Neural cell (in vitro differentiated cells): Measurements from ENCODE around the gene SAYSD1. TPM values are rescaled to one million over a fixed set of nuclear protein-coding genes. Genes with fewer than 3 reads are reported as not detected.

ENCODE experiments used
- H2AFZ ChIP-seq: fragments of 200-600, 300-800 bp; sonication (generic), shearing (Covaris generic); 2 replicates; pipeline ENCODE4 v1.6.0; 2014; ENCODE audit warnings: low read depth, mild to moderate bottlenecking, antibody characterized with exemption, low read length, moderate library complexity
- H3F3A ChIP-seq: fragments of 200-600 bp; shearing (Covaris generic); 2 replicates; pipeline ENCODE4 v1.6.1; 2016; ENCODE audit warnings: mild to moderate bottlenecking, moderate library complexity, mixed read lengths, antibody characterized with exemption, low read length; ENCODE audit not compliant: insufficient read depth, poor library complexity, severe bottlenecking
- H3K27ac ChIP-seq: fragments of 200-600, 300-800 bp; sonication (generic), shearing (Covaris generic); 2 replicates; pipeline ENCODE4 v1.5.1; 2014; ENCODE audit warnings: mild to moderate bottlenecking, low read length, moderate library complexity
- H3K27me3 ChIP-seq: fragments of 300-800, 200-600 bp; sonication (generic), shearing (Covaris generic); 2 replicates; pipeline ENCODE4 v1.6.0; 2014; ENCODE audit warnings: mild to moderate bottlenecking, low read depth, low read length, moderate library complexity; ENCODE audit not compliant: insufficient read depth
- H3K36me3 ChIP-seq: fragments of 300-800, 200-600 bp; sonication (generic), shearing (Covaris generic); 2 replicates; pipeline ENCODE4 v1.5.1; 2014; ENCODE audit warnings: mild to moderate bottlenecking, antibody characterized with exemption, low read length, moderate library complexity; ENCODE audit not compliant: insufficient read depth
- H3K4me2 ChIP-seq: fragments of 300-800, 200-600 bp; sonication (generic), shearing (Covaris generic); 2 replicates; pipeline ENCODE4 v1.6.0; 2014; ENCODE audit warnings: mild to moderate bottlenecking, low read length
- H3K4me3 ChIP-seq: fragments of 300-800, 200-600 bp; sonication (generic), shearing (Covaris generic); 2 replicates; pipeline ENCODE4 v1.5.1; 2014; ENCODE audit warnings: mild to moderate bottlenecking, low read length, moderate library complexity
- H3K79me2 ChIP-seq: fragments of 200-600 bp; shearing (Covaris generic); replicated peaks from 2 replicates; pipeline ENCODE4 v1.6.0; 2014; ENCODE audit warnings: mild to moderate bottlenecking, low read length, moderate library complexity; ENCODE audit not compliant: insufficient read depth
- H3K9ac ChIP-seq: fragments of 300-800, 200-600 bp; sonication (generic), shearing (Covaris generic); 2 replicates; pipeline ENCODE4 v1.6.1; 2016; ENCODE audit warnings: mild to moderate bottlenecking, low read length, mixed read lengths
- H3K9me2 ChIP-seq: fragments of 200-600 bp; shearing (Covaris generic); 2 replicates; pipeline ENCODE4 v1.6.1; 2016; ENCODE audit warnings: mild to moderate bottlenecking, low read length, mixed read lengths; ENCODE audit not compliant: insufficient read depth
- H3K9me3 ChIP-seq: fragments of 200-600, 300-800 bp; sonication (generic), shearing (Covaris generic); 2 replicates; pipeline ENCODE4 v1.6.1; 2016; ENCODE audit warnings: mild to moderate bottlenecking, mixed run types, low read length, moderate library complexity, mixed read lengths
- H4K20me1 ChIP-seq: fragments of 200-600 bp; shearing (Covaris generic); 2 replicates; pipeline ENCODE4 v1.6.1; 2016; ENCODE audit warnings: mild to moderate bottlenecking, mixed run types; ENCODE audit not compliant: insufficient read depth
- EP300 ChIP-seq: fragments of 450-650 bp; conservative IDR thresholded peaks from 2 replicates; pipeline ENCODE4 v1.6.1; 2014; ENCODE audit warnings: antibody characterized with exemption, mild to moderate bottlenecking, moderate library complexity; ENCODE audit not compliant: poor library complexity, severe bottlenecking
- EZH2 ChIP-seq: fragments of 200-600, 300-800 bp; shearing (Covaris generic), sonication (generic); IDR thresholded peaks from 2 replicates; pipeline ENCODE4 v1.6.1; 2014; ENCODE audit warnings: antibody characterized with exemption, low read length, borderline replicate concordance, mild to moderate bottlenecking; ENCODE audit not compliant: insufficient read depth, poor library complexity, severe bottlenecking
- MXI1 ChIP-seq: fragments of 450-650 bp; conservative IDR thresholded peaks from 2 replicates; pipeline ENCODE4 v1.6.1; 2014; ENCODE audit warnings: antibody characterized with exemption, mild to moderate bottlenecking; ENCODE audit not compliant: poor library complexity, severe bottlenecking
- POLR2AphosphoS5 ChIP-seq: IDR thresholded peaks from 2 replicates; pipeline ENCODE4 v1.6.1; 2012
- RAD21 ChIP-seq: fragments of 450-650 bp; conservative IDR thresholded peaks from 2 replicates; pipeline ENCODE4 v1.6.1; 2014; ENCODE audit warnings: antibody characterized with exemption, mild to moderate bottlenecking, moderate library complexity
- SMC3 ChIP-seq: fragments of 450-650 bp; conservative IDR thresholded peaks from 2 replicates; pipeline ENCODE4 v1.6.1; 2014; ENCODE audit warnings: antibody characterized with exemption, mild to moderate bottlenecking, moderate library complexity; ENCODE audit not compliant: poor library complexity
- TAF1 ChIP-seq: IDR thresholded peaks from 2 replicates; pipeline ENCODE4 v1.6.1; 2012; ENCODE audit warnings: low read depth
- polyA plus RNA-seq: library from polyadenylated mRNA; depleted of rRNA; stranded (reverse); fragments of >200 nt; gene quantifications from 2 replicates; pipeline ENCODE4 v1.2.3, GENCODE V29; 2014
- TF ChIP-seq, protein P1 (sequence below): fragments of 450-650 bp; IDR thresholded peaks from 2 replicates; pipeline ENCODE4 v1.5.1; 2014; ENCODE audit warnings: antibody characterized with exemption, mild to moderate bottlenecking, moderate library complexity; ENCODE audit not compliant: poor library complexity, severe bottlenecking
- TF ChIP-seq, protein P2 (sequence below): IDR thresholded peaks from 2 replicates; pipeline ENCODE4 v1.6.1; 2012; ENCODE audit warnings: borderline replicate concordance

Gene SAYSD1
- polyA plus RNA-seq, 1 donor from 2014 or later = 40.5 TPM

GRCh38 chr6:39087197-39087596, 27.8 kb downstream of the SAYSD1 start:
- H3F3A ChIP-seq = no peaks in the 10 kb centered on the region
- no peaks in the 10 kb centered on the region for H3K9me3 ChIP-seq
- H3K79me2 ChIP-seq = no peaks in the 10 kb centered on the region
- H4K20me1 ChIP-seq = no peaks in the 10 kb centered on the region
- no peak overlapping the region for H2AFZ ChIP-seq
- no peak for TF ChIP-seq SMC3
- TF ChIP-seq, protein P1, sequence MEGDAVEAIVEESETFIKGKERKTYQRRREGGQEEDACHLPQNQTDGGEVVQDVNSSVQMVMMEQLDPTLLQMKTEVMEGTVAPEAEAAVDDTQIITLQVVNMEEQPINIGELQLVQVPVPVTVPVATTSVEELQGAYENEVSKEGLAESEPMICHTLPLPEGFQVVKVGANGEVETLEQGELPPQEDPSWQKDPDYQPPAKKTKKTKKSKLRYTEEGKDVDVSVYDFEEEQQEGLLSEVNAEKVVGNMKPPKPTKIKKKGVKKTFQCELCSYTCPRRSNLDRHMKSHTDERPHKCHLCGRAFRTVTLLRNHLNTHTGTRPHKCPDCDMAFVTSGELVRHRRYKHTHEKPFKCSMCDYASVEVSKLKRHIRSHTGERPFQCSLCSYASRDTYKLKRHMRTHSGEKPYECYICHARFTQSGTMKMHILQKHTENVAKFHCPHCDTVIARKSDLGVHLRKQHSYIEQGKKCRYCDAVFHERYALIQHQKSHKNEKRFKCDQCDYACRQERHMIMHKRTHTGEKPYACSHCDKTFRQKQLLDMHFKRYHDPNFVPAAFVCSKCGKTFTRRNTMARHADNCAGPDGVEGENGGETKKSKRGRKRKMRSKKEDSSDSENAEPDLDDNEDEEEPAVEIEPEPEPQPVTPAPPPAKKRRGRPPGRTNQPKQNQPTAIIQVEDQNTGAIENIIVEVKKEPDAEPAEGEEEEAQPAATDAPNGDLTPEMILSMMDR = no peak
- TF ChIP-seq MXI1 = no peak
- no peak for TF ChIP-seq POLR2AphosphoS5
- no peak for TF ChIP-seq EZH2
- no peak for TF ChIP-seq EP300
- H3K4me2 ChIP-seq = no peak overlapping the region
- no peak overlapping the region for H3K4me3 ChIP-seq
- no peaks in the 10 kb centered on the region for H3K36me3 ChIP-seq
- no peaks in the 10 kb centered on the region for H3K9me2 ChIP-seq
- H3K27ac ChIP-seq = no peak overlapping the region
- no peak overlapping the region for H3K9ac ChIP-seq
- no peaks in the 10 kb centered on the region for H3K27me3 ChIP-seq

- no peak overlapping the region for H3K4me2 ChIP-seq
- no peak overlapping the region for H2AFZ ChIP-seq
- no peaks in the 10 kb centered on the region for H3K9me2 ChIP-seq
- H3K4me3 ChIP-seq = no peak overlapping the region
- H4K20me1 ChIP-seq = no peaks in the 10 kb centered on the region
- no peaks in the 10 kb centered on the region for H3F3A ChIP-seq
- no peak overlapping the region for H3K9ac ChIP-seq
- no peaks in the 10 kb centered on the region for H3K9me3 ChIP-seq
- no peak for TF ChIP-seq EZH2
- no peak for TF ChIP-seq MXI1
- TF ChIP-seq RAD21 = no peak
- no peak for TF ChIP-seq TAF1
- no peak for TF ChIP-seq POLR2AphosphoS5
- no peak for TF ChIP-seq EP300
- TF ChIP-seq, protein P1 = no peak
- no peak for TF ChIP-seq SMC3
- TF ChIP-seq, protein P2, sequence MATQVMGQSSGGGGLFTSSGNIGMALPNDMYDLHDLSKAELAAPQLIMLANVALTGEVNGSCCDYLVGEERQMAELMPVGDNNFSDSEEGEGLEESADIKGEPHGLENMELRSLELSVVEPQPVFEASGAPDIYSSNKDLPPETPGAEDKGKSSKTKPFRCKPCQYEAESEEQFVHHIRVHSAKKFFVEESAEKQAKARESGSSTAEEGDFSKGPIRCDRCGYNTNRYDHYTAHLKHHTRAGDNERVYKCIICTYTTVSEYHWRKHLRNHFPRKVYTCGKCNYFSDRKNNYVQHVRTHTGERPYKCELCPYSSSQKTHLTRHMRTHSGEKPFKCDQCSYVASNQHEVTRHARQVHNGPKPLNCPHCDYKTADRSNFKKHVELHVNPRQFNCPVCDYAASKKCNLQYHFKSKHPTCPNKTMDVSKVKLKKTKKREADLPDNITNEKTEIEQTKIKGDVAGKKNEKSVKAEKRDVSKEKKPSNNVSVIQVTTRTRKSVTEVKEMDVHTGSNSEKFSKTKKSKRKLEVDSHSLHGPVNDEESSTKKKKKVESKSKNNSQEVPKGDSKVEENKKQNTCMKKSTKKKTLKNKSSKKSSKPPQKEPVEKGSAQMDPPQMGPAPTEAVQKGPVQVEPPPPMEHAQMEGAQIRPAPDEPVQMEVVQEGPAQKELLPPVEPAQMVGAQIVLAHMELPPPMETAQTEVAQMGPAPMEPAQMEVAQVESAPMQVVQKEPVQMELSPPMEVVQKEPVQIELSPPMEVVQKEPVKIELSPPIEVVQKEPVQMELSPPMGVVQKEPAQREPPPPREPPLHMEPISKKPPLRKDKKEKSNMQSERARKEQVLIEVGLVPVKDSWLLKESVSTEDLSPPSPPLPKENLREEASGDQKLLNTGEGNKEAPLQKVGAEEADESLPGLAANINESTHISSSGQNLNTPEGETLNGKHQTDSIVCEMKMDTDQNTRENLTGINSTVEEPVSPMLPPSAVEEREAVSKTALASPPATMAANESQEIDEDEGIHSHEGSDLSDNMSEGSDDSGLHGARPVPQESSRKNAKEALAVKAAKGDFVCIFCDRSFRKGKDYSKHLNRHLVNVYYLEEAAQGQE = no peak
- H3K79me2 ChIP-seq = no peaks in the 10 kb centered on the region
- no peak overlapping the region for H3K27ac ChIP-seq
- no peaks in the 10 kb centered on the region for H3K36me3 ChIP-seq
- no peaks in the 10 kb centered on the region for H3K27me3 ChIP-seq
Measured at GRCh38 chr6:39086711-39087110, 28.3 kb downstream of the SAYSD1 start.
